Mucosa of descending colon (tissue), 3 donors: Measurements from ENCODE around the gene ANP32E. TPM values are rescaled to one million over a fixed set of nuclear protein-coding genes. Genes with fewer than 3 reads are reported as not detected.

Source experiments
- ATAC-seq: fragments of 200-7000 bp; cut with Tn5 transposase; one replicate; pipeline ENCODE4 v1.9.1; 2020; ENCODE audit warnings: mild to moderate bottlenecking, moderate library complexity
- DNase-seq, 3 donors: peaks; one replicate each; pipeline ENCODE4 v3.0.0-alpha.2; 2020
- H3K36me3 ChIP-seq: fragments of 200-600 bp; one replicate; pipeline ENCODE4 v1.8.0; 2021; ENCODE audit warnings: low read depth, mild to moderate bottlenecking
- H3K4me1 ChIP-seq: fragments of 200-600 bp; one replicate; pipeline ENCODE4 v1.8.0; 2021; ENCODE audit warnings: low read depth, mild to moderate bottlenecking
- H3K4me3 ChIP-seq: fragments of 200-600 bp; one replicate; pipeline ENCODE4 v1.8.0; 2021; ENCODE audit warnings: mild to moderate bottlenecking
- H3K9me3 ChIP-seq: fragments of 200-600 bp; one replicate; pipeline ENCODE4 v1.8.0; 2021; ENCODE audit warnings: mild to moderate bottlenecking
- CTCF ChIP-seq: fragments of 200-600 bp; IDR thresholded peaks from one replicate; pipeline ENCODE4 v1.8.0; 2022; ENCODE audit warnings: antibody characterized with exemption, mild to moderate bottlenecking
- intact Hi-C, 2 donors: fragments of 100-400 bp; cut with DNase I in 1 of 2; cut with micrococcal nuclease in 1 of 2; formaldehyde crosslinking; loops; one replicate each; pipeline versions ENCODE4 v1.11.0 to v1.11.1; 2022; cut with DNase I, micrococcal nuclease
- total RNA-seq, 3 donors: library from RNA; stranded (reverse); fragmentation: NEBNext Ultra II Directional in 2 of 3; extraction: Animal tissue kit (Norgen Biotek cat#: 25700) in 2 of 3; gene quantifications; one replicate each; pipeline versions ENCODE4 v1.2.1 to v1.2.4, GENCODE V29; 2021 to 2023
- donor health status: DM: no; HTN: no; CAD: no; lungs with moderate emphysema.
- donor health status: DM: no; HTN: no; CAD: no.
- donor health status: DM: no; HTN: yes; CAD: no.

ANP32E gene
- total RNA-seq, 3 donors from 2014 or later = 7.3 to 23.6 (median 19.4) TPM

GRCh38 chr1:150176593-150176992 is 59.3 kb downstream of the ANP32E start:
- ATAC-seq (no peak), DNase-seq (no peak)
- intact Hi-C loops = no loop called here
- Histone ChIP-seq H3K9me3 (no peaks in the 10 kb centered on the region), H3K4me1 (peaks cover 4% of the 10 kb centered on the region), H3K36me3 (no peaks in the 10 kb centered on the region), H3K4me3 (no peak overlapping the region)
- TF ChIP-seq CTCF = no peak

- peak; percentile 93 for ATAC-seq
- peaks cover 4% of the 10 kb centered on the region for H3K4me1 ChIP-seq
Measured at GRCh38 chr1:150173141-150173585, 62.7 kb downstream of the ANP32E start.

GRCh38 chr1:150171801-150172200 is 64.1 kb downstream of the ANP32E start:
- Histone ChIP-seq H3K4me1 (peaks cover 4% of the 10 kb centered on the region), H3K9me3 (no peaks in the 10 kb centered on the region), H3K4me3 (no peak overlapping the region), H3K36me3 (no peaks in the 10 kb centered on the region)
- ATAC-seq = no peak
- DNase-seq = no peak
- intact Hi-C loops = no loop called here
- no peak for TF ChIP-seq CTCF

More at GRCh38 chr1:150173141-150173585, 62.7 kb downstream of the ANP32E start:
- peak in 1 of 3 donors; percentile 59 for DNase-seq
- Histone ChIP-seq H3K4me3 (no peak overlapping the region), H3K9me3 (no peaks in the 10 kb centered on the region), H3K36me3 (no peaks in the 10 kb centered on the region)
- no peak for TF ChIP-seq CTCF
- intact Hi-C loops = no loop called here

GRCh38 chr1:150168960-150169601 is 66.8 kb downstream of the ANP32E start:
- H3K9me3 ChIP-seq = no peaks in the 10 kb centered on the region
- peak; percentile 35 for TF ChIP-seq CTCF
- H3K4me3 ChIP-seq = no peak overlapping the region
- peaks cover 4% of the 10 kb centered on the region for H3K4me1 ChIP-seq
- no peaks in the 10 kb centered on the region for H3K36me3 ChIP-seq
- ATAC-seq = peak; percentile 59
- peak in 2 of 3 donors; percentile 75 to 81 for DNase-seq
- intact Hi-C loops = loop anchor here (10.0 kb wide), 2 partner anchors 94 to 204 kb away; no protein-coding TSS in a partner anchor

Other genes starting within 250 kb of the ANP32E start
- 10 to 100 TPM; 39.2 to 52.7 (median 49.3) TPM for gene OTUD7B, start 225.4 kb downstream of the ANP32E start, total RNA-seq
- 10 to 100 TPM; 28.3 to 43.4 (median 33.6) TPM for gene VPS45, start 168.3 kb downstream of the ANP32E start, total RNA-seq
- 100 to 1,000 TPM in 1 of 3 donors, 10 to 100 TPM in 2; 10.0 to 228 (median 21.9) TPM for gene PLEKHO1, start 86.2 kb downstream of the ANP32E start, total RNA-seq
- 1 to 10 TPM in 1 of 3 donors, under 1 TPM in 2; 0.38 to 6.8 (median 0.41) TPM for gene CA14, start 21.7 kb upstream of the ANP32E start, total RNA-seq
- 100 to 1,000 TPM; 128 to 212 (median 188) TPM for gene APH1A, start 32.9 kb upstream of the ANP32E start, total RNA-seq
- 10 to 100 TPM in 1 of 3 donors, 1 to 10 TPM in 2; 4.5 to 26.2 (median 6.4) TPM for gene C1orf54, start 36.7 kb upstream of the ANP32E start, total RNA-seq
- gene CIART, start 46.4 kb upstream of the ANP32E start, total RNA-seq = 10 to 100 TPM in 1 of 3 donors, 1 to 10 TPM in 1, under 1 TPM in 1; 0.49 to 12.6 (median 1.6) TPM
- 10 to 100 TPM; 39.4 to 50.2 (median 45.6) TPM for gene MRPS21, start 57.7 kb upstream of the ANP32E start, total RNA-seq
- 10 to 100 TPM; 58.5 to 62.6 (median 60.4) TPM for gene PRPF3, start 85.4 kb upstream of the ANP32E start, total RNA-seq
- 10 to 100 TPM; 28.3 to 43.1 (median 32.4) TPM for gene RPRD2, start 128.0 kb upstream of the ANP32E start, total RNA-seq